ENCODE measurements around the gene FBXO28. TPM values are rescaled to one million over a fixed set of nuclear protein-coding genes. Genes with fewer than 3 reads are reported as not detected.

The FBXO28 gene
- total RNA-seq, 4 donors from 2014 or later: 40.2 to 65.7 (median 45.7) TPM

- DNase-seq (ENCODE audit: low spot score in 2 of 2): no peak
- H3K9me3 ChIP-seq: no peaks in the 10 kb centered on the region
- H3K4me1 ChIP-seq: peaks cover 4% of the 10 kb centered on the region
- H3K36me3 ChIP-seq: peaks cover 54% of the 10 kb centered on the region
- H3K27ac ChIP-seq: no peak overlapping the region
- H3K27me3 ChIP-seq: no peaks in the 10 kb centered on the region
- no peak overlapping the region for H3K4me3 ChIP-seq
- WGBS: 38% methylated on average over 1 of the region's 1 CpG
- TF ChIP-seq EP300 (IDR thresholded peaks at IDR 0.05) (no peak), POLR2A (IDR thresholded peaks at IDR 0.05) (no peak), POLR2AphosphoS5 (IDR thresholded peaks at IDR 0.05) (no peak), CTCF (IDR thresholded peaks at IDR 0.05) (no peak)
Observed at GRCh38 chr1:224132901-224133300, 19.0 kb downstream of the FBXO28 start.

GRCh38 chr1:224133741-224134299, 19.9 kb downstream of the FBXO28 start:
- no peaks in the 10 kb centered on the region for H3K27me3 ChIP-seq
- no peak overlapping the region for H3K4me3 ChIP-seq
- H3K4me1 ChIP-seq: no peaks in the 10 kb centered on the region
- no peaks in the 10 kb centered on the region for H3K9me3 ChIP-seq
- WGBS: 62% methylated on average over 5 of the region's 5 CpGs
- H3K36me3 ChIP-seq: peaks cover 61% of the 10 kb centered on the region
- DNase-seq (ENCODE audit: low spot score in 2 of 2): no peak
- no peak for TF ChIP-seq CTCF (IDR thresholded peaks at IDR 0.05)
- TF ChIP-seq EP300 (IDR thresholded peaks at IDR 0.05): no peak
- TF ChIP-seq POLR2A (IDR thresholded peaks at IDR 0.05): no peak
- no peak for TF ChIP-seq POLR2AphosphoS5 (IDR thresholded peaks at IDR 0.05)
- H3K27ac ChIP-seq: no peak overlapping the region

GRCh38 chr1:224137518-224137917, 23.6 kb downstream of the FBXO28 start:
- Histone ChIP-seq H3K4me3 (no peak overlapping the region), H3K27me3 (no peaks in the 10 kb centered on the region), H3K36me3 (peaks cover 60% of the 10 kb centered on the region), H3K9me3 (no peaks in the 10 kb centered on the region), H3K27ac (no peak overlapping the region), H3K4me1 (no peaks in the 10 kb centered on the region)
- DNase-seq (ENCODE audit: low spot score in 2 of 2): no peak
- TF ChIP-seq POLR2AphosphoS5 (IDR thresholded peaks at IDR 0.05) (no peak), CTCF (IDR thresholded peaks at IDR 0.05) (no peak)

- Histone ChIP-seq H3K9me3 (no peaks in the 10 kb centered on the region), H3K4me1 (no peaks in the 10 kb centered on the region), H3K36me3 (peaks cover 58% of the 10 kb centered on the region), H3K27ac (no peak overlapping the region), H3K27me3 (no peaks in the 10 kb centered on the region), H3K4me3 (no peak overlapping the region)
- no peak for DNase-seq (ENCODE audit: low spot score in 2 of 2)
- WGBS: 75% methylated on average over 3 of the region's 3 CpGs
- TF ChIP-seq CTCF (IDR thresholded peaks at IDR 0.05) (no peak), POLR2A (IDR thresholded peaks at IDR 0.05) (no peak), POLR2AphosphoS5 (IDR thresholded peaks at IDR 0.05) (no peak), EP300 (IDR thresholded peaks at IDR 0.05) (no peak)
Observed at GRCh38 chr1:224138198-224138597, 24.3 kb downstream of the FBXO28 start.

- Histone ChIP-seq H3K27ac (no peak overlapping the region), H3K9me3 (no peaks in the 10 kb centered on the region), H3K36me3 (peaks cover 45% of the 10 kb centered on the region), H3K4me1 (no peaks in the 10 kb centered on the region), H3K4me3 (no peak overlapping the region), H3K27me3 (no peaks in the 10 kb centered on the region)
- WGBS: 94% methylated on average over 3 of the region's 3 CpGs
- no peak for DNase-seq (ENCODE audit: low spot score in 2 of 2)
- TF ChIP-seq POLR2A (IDR thresholded peaks at IDR 0.05): no peak
- TF ChIP-seq POLR2AphosphoS5 (IDR thresholded peaks at IDR 0.05): no peak
- no peak for TF ChIP-seq EP300 (IDR thresholded peaks at IDR 0.05)
- TF ChIP-seq CTCF (IDR thresholded peaks at IDR 0.05): no peak
Observed at GRCh38 chr1:224141693-224142092, 27.8 kb downstream of the FBXO28 start.
